ENCODE results near the gene CHKB.
"Not testable (repeated sequence)": the region's sequence is repeated elsewhere in the genome, so short reads cannot be mapped to it uniquely, and the experiment has no call there.

CHKB gene, protein sequence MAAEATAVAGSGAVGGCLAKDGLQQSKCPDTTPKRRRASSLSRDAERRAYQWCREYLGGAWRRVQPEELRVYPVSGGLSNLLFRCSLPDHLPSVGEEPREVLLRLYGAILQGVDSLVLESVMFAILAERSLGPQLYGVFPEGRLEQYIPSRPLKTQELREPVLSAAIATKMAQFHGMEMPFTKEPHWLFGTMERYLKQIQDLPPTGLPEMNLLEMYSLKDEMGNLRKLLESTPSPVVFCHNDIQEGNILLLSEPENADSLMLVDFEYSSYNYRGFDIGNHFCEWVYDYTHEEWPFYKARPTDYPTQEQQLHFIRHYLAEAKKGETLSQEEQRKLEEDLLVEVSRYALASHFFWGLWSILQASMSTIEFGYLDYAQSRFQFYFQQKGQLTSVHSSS

DNA sequence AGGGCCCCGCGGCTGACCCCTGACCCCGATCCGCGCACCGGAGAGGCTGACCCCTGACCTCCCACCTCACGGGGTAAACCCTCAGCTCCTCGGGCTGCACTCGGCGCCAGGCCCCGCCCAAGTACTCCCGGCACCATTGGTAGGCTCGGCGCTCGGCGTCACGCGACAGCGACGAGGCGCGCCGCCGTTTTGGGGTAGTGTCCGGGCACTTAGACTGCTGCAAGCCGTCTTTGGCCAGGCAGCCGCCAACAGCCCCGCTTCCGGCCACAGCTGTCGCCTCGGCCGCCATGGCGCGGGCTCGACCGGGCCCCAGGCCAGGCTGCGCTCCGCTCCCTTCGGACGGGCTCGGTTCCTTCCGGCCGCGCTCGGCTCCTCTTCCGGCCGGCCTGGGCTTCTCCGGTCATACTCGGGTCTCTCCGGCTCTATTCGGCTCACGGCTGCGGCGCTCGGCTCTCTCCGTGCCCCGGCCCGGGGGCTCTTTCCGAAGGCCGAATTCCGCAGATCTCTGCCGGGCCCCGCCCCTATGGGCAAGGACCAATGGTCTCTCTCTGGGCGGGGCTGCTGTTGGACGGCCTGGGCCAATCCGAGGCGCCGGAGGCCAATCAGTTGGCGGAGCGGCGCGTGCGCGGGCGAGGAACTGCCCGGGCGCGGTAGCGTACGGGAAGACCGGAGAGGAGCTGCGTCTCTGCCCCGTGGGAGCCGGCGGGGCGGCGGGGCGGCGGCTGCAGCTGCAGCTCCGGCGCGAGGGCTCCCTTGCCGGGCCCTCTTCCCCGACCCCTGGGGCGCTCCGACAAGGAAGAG is at the start of gene CHKB:
CHKB (minus strand) TSS at position 357 of the 801 bp plus-strand sequence; CDS start at position 289, 68 bp downstream.
- DNase-seq = peak; percentile 86 to 93

DNA sequence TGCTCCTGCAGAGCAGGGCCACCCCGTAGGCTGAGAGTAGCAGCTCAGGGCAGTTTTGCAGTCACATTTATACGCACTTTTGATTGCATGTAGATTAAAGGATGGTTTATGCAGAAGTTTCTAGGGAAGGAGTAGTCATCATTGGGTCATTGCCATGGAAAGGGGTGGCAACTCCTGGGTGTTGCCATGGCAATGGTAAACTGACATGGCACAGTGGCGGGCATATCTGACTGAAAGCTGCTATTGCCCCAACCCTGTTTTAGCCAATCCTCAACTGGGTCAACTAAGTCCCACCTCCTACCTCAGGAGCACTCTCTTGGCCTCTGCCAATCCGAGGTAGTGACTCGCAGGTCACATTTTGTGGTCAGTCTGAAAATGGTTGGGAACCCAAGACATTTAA is 47.7 kb upstream of the CHKB start:
- DNase-seq = peak in 1 of 2 experiments; percentile 32

DNA sequence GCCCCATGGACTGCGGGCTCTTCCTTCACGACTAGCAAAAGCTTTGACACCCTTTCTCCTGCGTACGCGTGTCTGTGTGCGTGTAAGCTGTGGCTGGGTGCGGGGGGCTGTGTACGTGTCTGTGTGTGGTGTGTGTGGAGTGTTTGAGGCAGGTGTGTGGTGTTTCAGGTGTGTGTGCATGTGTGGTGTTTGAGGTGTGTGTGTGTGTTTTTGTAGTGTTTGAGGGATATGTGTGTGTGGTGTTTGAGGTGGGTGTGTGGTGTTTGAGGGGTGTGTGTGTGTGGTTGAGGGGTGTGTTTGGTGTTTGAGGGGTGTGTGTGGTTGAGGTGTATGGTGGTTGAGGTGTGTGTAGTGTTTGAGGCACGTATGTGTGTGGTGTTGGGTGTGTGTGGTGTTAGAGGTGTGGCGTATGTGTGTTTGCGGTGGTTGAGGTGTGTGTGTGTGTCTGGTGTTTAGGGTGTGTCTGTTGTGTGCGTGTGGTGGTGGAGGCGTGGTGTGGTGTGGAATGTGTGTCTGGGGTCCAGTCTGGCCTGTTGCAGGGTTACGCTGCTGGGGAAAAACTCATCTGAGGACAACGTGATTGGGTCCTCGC is 46.0 kb upstream of the CHKB start:
- no peak for DNase-seq

DNA sequence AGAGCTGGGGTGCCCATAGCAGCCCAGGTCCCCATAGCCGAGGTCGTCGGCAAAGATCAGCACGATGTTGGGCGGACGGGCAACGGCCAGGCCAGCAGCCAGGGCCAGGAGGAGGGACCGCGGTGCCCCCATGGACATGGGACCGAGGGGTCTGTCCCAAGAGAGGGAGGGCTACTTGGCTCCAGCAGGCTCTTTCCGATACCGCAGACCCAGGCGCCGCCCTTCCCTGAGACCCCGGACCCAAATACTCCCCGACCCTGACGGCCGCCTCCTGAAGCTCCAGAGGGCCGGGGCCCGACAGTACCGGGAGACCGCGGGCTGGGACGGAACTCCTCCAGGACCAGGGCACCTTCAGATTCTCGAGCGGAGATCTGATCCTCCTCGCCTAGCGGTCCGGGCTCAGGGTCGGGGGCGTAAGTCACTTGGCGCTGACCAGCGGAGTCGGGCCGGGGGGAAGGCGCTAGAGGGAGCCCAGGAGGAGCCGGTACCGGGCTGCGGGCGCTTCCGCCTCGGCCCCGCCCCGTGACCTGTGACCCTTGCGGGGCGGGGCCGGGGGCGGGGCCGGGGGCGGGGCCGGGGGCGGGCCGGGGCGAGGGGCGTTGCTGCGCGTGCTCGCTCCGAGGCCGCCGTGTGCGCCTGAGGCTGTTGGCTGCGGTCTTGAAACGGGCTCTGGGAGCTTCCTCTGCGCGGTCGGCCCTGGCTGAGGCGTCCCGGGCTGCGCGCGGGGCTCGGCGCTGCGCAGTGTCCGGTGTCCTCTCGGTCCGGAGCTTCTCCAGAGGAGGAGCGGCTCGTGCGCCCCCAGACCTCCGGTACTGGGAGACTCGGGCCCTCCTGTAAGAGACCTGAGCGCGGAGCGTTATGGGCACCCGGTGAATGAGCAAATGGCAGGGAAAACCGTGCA is 45.2 kb upstream of the CHKB start, which contains the start of gene ARSA:
ARSA (minus strand) TSS at position 511 of the 901 bp plus-strand sequence; CDS start at position 138, 373 bp downstream.
- DNase-seq = peak in 1 of 2 experiments; percentile 44

DNA sequence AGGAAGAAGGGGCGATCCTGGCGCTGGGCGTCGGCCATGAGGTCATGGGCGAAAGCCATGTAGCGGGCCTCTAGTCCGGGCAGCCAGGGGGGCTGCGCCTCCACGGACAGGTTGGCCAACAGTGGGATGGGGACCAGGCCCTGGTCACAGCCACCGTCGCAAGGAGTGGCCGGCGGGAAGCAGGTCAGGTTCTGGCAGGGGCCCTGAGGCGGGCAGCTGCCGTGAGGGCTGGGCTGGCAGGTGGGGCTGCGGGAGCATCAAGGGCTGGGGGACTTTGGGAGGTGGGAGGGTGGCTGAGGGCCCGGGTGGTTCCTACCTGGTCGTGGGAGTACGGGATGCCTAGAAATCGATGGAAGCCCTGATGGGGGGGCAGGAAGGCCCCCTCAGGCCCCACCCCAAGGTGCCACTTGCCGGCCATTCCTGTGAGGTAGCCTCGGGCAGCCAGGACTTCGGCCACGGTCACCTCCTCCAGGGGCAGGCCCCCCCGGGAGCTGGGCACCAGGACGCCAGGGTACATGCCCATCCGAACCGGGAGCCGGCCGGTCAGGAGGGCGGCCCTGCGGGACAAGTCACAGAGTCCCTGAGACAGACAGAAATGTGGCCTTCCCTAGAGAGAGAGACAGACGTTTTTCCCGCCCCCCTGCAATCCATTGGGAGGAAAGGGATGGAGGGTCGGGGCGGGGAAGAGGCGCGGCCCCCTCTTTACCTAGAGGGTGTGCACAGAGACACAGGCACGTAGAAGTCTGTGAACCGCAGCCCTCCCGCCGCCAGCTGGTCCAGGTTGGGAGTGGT is 44.4 kb upstream of the CHKB start:
- no peak for DNase-seq

DNA sequence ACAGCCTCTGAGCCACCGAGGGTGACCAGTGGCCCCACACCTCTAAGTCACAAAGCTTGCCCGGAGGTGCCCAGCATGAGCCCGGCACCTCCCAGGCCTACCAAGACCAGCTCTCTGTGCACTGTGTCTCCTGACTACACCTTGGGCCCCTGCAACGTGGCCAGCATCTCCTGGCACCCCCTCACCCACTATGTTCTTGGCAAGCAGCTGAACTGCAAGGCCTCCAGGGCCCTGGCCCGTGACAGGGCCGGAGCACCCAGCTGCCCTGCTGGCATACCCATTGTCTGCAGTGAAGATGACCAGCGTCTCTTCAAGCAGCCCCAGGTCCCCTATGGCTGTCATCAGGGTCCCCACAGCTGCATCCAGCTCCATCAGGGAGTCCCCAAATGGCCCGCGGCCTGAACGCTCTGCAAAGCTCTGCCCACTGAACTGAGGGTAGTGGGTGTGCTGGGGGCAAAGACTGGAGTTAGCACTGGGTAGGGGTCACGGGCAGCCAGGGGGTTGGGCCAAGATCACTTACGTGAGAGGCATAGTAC is 43.7 kb upstream of the CHKB start:
- no peak for DNase-seq

DNA sequence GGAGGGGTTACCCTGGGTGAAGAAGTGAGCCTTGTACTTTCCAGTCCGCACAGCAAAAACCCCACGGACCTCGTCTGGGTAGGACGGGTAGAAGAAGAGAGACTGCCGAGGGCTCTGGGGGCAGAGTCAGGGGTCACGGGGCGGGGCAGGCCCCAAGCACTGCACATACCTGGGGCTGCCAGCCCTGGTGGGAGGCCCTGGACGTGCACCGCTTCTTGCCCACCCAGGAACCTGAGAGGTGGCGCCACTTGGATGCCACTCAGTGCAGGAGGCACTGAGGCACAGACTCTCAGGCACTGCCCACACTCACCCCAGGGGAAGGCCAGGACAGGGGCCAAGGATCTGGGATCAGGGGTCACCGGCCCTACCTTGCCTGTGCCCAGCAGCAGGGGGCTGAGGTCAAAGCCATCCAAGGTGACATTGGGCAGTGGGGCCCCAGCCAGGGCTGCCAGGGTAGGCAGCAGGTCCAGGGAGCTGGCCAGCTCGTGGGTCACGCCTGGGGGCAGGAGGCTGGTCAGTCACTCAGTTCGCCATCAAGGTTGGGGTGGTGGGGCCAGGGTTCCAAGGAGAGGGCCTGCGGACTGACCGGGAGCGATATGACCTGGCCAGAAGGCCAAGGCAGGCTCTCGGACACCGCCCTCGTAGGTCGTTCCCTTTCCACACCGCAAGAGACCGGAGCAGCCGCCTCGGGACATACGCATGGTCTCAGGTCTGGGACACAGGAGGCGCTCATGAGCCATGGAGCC is 43.1 kb upstream of the CHKB start:
- DNase-seq = no peak

DNA sequence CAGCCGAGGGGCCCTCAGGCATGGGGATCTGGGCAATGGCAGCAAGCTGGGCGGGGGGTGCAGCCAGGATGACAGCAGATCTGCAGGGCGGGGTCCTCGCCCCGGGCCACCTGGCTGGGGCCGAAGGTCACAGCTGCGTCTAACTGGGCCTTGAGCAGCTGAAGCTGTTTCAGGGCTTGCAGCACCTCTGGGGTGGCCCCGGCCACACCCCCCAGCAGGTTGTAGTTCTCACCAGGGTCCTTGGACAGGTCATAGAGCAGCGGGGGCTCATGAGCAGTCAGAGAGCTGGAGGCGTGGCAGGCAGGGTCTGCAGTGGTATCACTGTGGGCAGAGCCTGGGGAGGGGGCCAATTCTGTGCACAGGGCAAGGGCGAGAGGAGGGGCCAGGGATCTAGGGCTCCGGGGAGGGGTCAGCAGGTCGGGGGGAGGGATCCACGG is 42.5 kb upstream of the CHKB start:
- no peak for DNase-seq

DNA sequence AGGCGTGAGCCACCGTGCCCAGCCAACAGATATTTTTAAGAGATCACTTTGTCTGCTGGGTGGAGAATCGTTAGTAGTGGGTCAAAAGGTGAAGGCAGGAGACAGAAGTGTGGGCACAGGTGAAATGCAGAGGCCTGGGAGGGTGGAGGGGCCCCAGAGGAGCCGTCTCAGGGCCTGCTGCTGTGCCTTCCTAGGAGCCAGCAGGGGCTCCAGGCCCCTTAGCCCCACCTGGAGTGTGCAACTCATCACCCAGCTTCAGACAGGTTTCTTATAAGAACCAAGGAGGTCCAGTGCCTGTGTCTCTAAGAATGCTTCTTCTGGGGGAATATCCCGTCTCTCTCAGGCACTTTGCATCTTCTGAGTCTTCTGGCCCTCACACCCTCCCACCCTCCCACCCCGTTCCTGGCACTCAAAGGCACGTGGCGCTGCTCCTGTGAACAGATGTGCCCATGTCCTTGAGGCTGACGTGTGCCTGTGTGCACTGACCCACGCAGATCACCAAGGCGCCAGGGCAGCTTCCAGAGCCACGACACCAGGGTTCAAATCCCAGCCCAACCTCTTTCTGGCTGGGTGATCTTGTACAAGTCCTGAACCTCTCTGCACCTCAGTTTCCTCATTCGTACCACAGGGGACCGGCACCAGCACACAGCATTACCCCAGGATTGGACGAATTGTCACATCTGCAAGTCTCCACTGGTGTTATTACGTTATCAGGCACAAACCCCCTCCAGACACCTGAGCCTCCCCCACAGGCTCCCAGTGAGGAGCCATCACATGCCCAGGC is 41.9 kb upstream of the CHKB start:
- DNase-seq = no peak

DNA sequence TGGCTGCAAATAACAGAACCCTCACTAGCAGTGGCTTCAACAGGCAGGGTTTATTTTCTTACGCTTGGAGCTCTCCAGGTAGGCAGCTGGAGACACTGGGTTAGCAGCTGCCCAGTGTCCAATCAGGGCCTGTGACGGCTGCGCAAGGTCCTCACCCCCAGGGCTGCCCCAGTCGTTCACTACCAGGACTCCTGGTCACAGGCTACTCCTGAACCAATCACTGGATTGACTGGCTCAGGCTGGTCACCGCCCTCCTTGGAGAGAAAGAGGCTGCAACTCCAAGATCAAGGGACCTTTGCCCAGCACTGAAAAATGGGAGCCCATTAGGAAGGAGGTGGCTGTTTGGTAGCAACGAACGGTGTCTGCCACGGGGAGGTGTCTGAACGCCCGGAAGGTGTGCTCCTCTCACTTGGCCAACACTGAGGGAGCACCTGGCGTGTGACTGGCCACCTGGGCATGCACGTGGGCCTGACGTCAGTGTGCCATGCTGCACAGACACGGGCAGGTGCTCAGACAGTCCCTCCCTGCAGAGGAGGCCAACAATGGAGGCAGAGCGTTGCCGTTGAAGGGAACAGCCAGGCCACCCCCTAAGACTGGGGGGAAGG is 40.2 kb upstream of the CHKB start:
- peak; percentile 88 to 92 for DNase-seq

DNA sequence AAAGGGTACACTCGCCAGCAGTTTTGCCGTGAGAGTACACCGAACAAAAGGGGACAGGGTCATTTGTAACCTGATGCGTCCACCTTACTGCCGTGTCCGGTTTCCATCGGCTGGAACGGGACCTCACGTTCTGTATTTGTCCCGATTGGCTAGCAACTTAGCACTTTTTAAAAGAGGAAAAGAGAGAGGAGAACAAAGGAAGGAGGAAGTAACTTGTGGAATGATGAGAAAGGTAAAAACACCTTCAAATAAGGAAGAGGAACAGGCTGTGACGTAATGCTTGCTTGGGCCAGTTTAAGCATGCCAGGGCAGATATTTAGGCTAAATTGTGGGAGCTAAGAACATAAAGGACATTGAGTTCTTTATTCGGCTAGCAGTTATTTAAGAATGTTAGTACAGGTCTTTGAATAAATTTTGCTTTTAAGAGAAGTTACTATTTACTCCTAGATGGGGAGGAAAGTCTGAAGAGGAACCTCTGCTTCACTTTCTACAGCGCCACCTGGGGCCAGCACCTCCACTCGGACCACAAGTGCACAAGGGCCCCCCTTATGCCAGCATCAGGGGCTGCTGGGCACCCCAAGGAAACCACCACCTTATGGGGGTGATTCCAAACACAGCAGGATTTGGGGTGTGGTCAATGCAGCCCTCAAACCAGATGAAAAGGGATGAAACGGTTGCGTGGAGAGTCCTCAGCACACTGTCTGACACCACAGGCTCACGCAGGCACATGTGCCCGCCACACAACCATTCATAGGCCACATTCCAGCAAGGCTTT is 39.5 kb upstream of the CHKB start:
- no peak for DNase-seq

DNA sequence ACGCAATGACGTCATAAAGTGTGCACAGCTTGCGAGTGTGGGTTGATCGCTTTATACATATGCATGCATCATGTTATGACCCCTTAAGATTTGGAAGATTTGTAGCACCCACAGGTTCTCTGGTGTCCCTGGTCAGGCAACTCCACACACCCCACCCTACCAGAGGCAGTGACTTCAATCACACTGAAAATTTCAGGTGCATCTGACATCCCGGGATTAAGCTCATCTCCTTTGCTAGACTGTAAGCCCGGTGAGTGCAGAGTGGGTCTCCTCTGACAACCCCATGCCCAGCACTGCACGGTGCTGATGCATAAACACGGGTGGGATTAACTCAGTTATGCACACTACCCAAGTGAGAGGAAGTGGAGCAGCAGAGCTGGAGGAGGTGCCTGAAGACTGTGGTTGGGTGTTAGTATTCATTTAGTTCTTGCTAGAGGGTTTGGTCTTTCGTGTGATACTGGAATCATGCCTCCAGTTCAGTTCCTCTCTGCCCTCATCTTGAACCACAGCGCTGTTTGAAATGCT is 38.8 kb upstream of the CHKB start:
- DNase-seq = no peak

DNA sequence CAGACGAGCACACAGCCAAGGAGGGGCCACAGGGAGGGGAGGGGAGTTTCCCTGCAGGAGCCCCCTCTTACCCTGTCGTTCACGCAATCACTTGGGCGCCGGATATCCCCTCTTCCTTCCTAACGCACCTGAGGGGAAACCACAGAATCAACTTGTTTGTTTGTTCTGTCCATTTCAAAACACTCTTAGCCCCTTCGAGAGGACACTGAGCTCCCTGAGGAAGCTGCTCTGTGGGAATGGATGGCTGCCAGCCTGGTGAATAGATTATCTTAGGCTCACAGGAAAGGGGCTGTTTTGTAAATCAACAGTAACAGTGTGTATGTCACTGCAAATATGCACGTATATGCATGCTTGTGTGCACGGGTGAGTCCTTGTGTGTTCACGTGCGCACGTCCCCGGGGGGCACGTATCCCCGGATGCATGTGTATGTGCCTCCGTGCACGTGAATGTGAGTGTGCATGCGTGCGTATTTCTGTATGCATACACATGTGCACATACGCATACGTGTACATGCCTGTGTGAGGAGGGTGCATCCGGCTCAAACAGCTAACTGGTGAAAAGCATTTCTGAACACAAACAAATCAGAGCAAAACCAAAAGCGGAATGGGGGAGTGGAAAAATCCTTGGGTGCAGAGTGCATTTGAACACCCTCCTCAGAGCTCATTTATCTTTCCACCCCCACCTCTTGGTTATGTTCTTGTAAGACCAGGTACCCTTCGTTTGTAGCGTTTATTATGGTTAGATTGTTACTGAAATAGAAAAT is 38.1 kb upstream of the CHKB start:
- DNase-seq = peak in 1 of 2 experiments; percentile 52

DNA sequence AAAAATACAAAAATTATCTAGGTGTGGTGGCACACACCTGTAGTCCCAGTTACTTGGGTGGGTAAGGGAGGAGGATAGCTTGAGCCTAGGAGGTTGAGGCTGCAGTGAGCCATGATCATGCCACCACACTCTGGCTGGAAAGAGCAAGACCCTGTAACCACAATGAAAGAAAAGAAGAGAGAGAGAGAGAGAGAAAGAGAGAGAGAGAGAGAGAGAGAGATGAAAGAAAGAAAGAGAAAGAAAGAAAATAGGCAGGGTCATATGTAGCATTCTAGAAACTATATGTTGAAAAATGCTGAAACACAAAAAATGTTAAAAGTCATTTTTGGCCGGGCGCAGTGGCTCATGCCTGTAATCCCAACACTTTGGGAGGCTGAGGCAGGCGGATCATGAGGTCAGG is 31.6 kb upstream of the CHKB start:
- DNase-seq = not testable (repeated sequence)

DNA sequence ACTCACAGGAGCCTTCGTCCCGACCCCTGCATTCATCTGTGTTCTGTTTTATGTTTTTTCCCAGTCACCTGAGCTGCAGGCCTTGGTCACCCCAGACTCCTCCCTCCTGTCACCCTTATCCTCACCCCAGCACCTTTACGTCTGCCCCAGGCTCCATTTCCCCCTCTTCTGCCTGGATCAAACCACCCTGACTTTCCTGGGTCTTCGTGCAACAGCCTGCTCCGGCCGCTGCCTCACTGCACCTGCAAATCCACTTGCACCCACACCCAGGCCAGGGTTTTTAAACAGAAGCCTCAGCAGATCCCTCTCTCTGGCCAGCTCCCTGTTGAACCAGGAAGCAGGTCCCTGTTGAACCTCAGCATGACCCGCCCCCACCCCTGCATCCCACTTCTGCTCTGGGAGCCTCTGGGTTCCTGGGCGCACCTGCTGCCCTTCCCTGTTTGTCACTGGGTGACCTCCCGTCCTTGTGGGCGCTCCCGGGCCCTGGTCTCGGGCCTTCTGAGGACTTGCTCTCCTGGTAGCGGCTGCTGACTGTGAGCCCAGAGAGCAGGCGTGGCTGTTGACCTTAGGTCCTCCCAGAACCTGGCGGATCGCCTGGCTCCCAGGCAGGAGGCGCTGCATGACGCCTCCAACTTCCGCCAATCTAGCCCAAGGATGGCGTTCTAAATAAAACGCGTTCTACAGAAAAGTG is 30.8 kb upstream of the CHKB start:
- no peak for DNase-seq

DNA sequence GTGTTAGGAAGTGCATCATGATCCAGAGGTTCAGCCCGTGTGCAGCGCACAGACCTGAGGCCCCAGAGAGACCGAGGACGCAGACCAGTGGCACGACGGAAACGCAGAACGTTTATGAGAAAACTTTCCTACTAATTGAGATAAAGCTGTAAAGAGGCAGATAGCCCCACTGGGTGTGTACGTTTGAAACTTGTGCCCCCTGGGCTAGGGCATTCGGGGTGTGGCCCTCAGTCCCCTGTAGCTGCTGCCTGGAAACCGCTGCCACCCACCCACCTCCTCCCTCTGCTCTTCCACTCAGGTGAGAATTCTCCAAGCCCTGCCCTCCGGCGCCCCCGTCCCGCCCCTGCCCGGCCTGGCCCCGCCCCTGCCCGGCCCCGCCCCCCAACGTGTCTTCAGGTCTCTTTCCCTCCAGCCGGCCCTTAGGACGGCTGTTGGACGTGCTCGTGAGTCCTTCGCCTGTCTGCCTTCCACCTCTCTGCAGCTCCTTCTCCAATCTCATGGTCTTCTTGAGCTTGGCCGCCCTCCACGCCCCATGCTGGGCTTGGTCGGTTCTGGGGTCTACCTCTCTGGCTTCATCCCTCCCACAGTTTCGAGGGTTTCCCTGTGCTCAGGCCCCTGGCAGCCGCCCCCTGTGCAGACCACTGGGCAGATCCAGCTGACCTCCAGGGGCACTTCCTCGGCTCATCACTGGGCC is 30.0 kb upstream of the CHKB start:
- no peak for DNase-seq

Measured in cerebellar nuclear complex (tissue), 1 donor.